GM23338 (cell line): Measurements from ENCODE around the gene CTNNBIP1. TPM values are rescaled to one million over a fixed set of nuclear protein-coding genes. Genes with fewer than 3 reads are reported as not detected.

Source experiments
- ATAC-seq: fragments of 200-7000 bp; cut with Tn5 transposase; 3 replicates; pipeline ENCODE4 v1.9.1; 2020
- DNase-seq: peaks from one replicate; pipeline ENCODE4 v3.0.0-alpha.2; 2015; ENCODE audit warnings: low spot score
- H2AFZ ChIP-seq: fragments of 200-600 bp; sonication (generic); 2 replicates; pipeline ENCODE4 v1.8.0; 2016; ENCODE audit warnings: antibody characterized with exemption, mild to moderate bottlenecking, moderate library complexity
- H3F3A ChIP-seq: fragments of 200-600 bp; sonication (generic); replicated peaks from 2 replicates; pipeline ENCODE4 v1.8.0; 2017; ENCODE audit warnings: antibody characterized with exemption, mixed run types, low read depth
- H3K27ac ChIP-seq: fragments of 200-600 bp; sonication (generic); 2 replicates; pipeline ENCODE4 v1.6.1; 2016; ENCODE audit warnings: low read depth
- H3K27me3 ChIP-seq: fragments of 200-600 bp; sonication (generic); 2 replicates; pipeline ENCODE4 v1.8.0; 2016; ENCODE audit warnings: mild to moderate bottlenecking, mixed run types, moderate library complexity; ENCODE audit not compliant: insufficient read depth
- H3K36me3 ChIP-seq: fragments of 200-600 bp; sonication (generic); 2 replicates; pipeline ENCODE4 v1.8.0; 2016; ENCODE audit warnings: mild to moderate bottlenecking; ENCODE audit not compliant: insufficient read depth
- H3K4me1 ChIP-seq: fragments of 200-600 bp; sonication (generic); 2 replicates; pipeline ENCODE4 v1.8.0; 2016; ENCODE audit warnings: mild to moderate bottlenecking, moderate library complexity; ENCODE audit not compliant: insufficient read depth
- H3K4me2 ChIP-seq: fragments of 200-600 bp; sonication (generic); 2 replicates; pipeline ENCODE4 v1.7.1; 2017; ENCODE audit warnings: mixed run types
- H3K4me3 ChIP-seq: fragments of 200-600 bp; sonication (generic); 2 replicates; pipeline ENCODE4 v1.6.1; 2016; ENCODE audit warnings: mixed run types
- H3K79me2 ChIP-seq: fragments of 200-600 bp; sonication (generic); replicated peaks from 2 replicates; pipeline ENCODE4 v1.8.0; 2017; ENCODE audit warnings: mild to moderate bottlenecking; ENCODE audit not compliant: insufficient read depth
- H3K9me2 ChIP-seq: fragments of 200-600 bp; sonication (generic); 2 replicates; pipeline ENCODE4 v1.8.0; 2017; ENCODE audit not compliant: insufficient read depth
- H4K20me1 ChIP-seq: fragments of 200-600 bp; sonication (generic); replicated peaks from 2 replicates; pipeline ENCODE4 v1.8.0; 2017; ENCODE audit warnings: mild to moderate bottlenecking; ENCODE audit not compliant: insufficient read depth
- H3K27ac Mint-ChIP-seq: 2 replicates; pipeline ENCODE4 v1.8.0; 2020; ENCODE audit warnings: inconsistent platforms, mild to moderate bottlenecking, moderate library complexity, mixed read lengths
- H3K27me3 Mint-ChIP-seq: 3 replicates; pipeline ENCODE4 v1.8.0; 2022; ENCODE audit warnings: low read depth, mild to moderate bottlenecking, moderate library complexity, mixed read lengths, inconsistent platforms; ENCODE audit not compliant: insufficient read depth, poor library complexity
- H3K36me3 Mint-ChIP-seq: 3 replicates; pipeline ENCODE4 v1.8.0; 2021; ENCODE audit warnings: low read depth, mild to moderate bottlenecking, inconsistent platforms, moderate library complexity, mixed read lengths
- H3K4me1 Mint-ChIP-seq: 3 replicates; pipeline ENCODE4 v1.8.0; 2020; ENCODE audit warnings: mild to moderate bottlenecking, inconsistent platforms, mixed read lengths
- H3K4me3 Mint-ChIP-seq: 3 replicates; pipeline ENCODE4 v1.8.0; 2021; ENCODE audit warnings: moderate library complexity, mild to moderate bottlenecking, inconsistent platforms, mixed read lengths
- H3K9me3 Mint-ChIP-seq: 3 replicates; pipeline ENCODE4 v1.8.0; 2020; ENCODE audit warnings: moderate library complexity, mild to moderate bottlenecking, inconsistent platforms, mixed read lengths
- CREB1 ChIP-seq: fragments of 250-450 bp; sonication (Bioruptor Pico); IDR thresholded peaks from 2 replicates; pipeline ENCODE4 v1.5.0; 2020; ENCODE audit warnings: low read depth, mild to moderate bottlenecking, moderate library complexity
- EZH2 ChIP-seq: fragments of 200-600 bp; sonication (generic); IDR thresholded peaks from one replicate; pipeline ENCODE4 v1.8.0; 2017; ENCODE audit warnings: antibody characterized with exemption, mild to moderate bottlenecking, low read depth; ENCODE audit not compliant: unreplicated experiment
- EZH2phosphoT487 ChIP-seq: fragments of 200-600 bp; sonication (generic); IDR thresholded peaks from one replicate; pipeline ENCODE4 v1.8.1; 2018; ENCODE audit warnings: antibody characterized with exemption; ENCODE audit not compliant: unreplicated experiment
- POLR2AphosphoS5 ChIP-seq: IDR thresholded peaks from 2 replicates; pipeline ENCODE4 v1.6.1; 2016; ENCODE audit warnings: antibody characterized with exemption, low read depth
- ZNF331 ChIP-seq: fragments of 250-450 bp; sonication (Bioruptor Pico); IDR thresholded peaks from 2 replicates; pipeline ENCODE4 v1.5.0; 2020; ENCODE audit warnings: low read depth, mild to moderate bottlenecking, moderate library complexity
- polyA plus RNA-seq: library from polyadenylated mRNA; unstranded; fragments of >200 nt; fragmentation: Nextera tagmentation; extraction: Ambion mirVana; gene quantifications from 2 replicates; pipeline ENCODE4 v1.2.1, GENCODE V29; 2016
- total RNA-seq: library from RNA; depleted of rRNA; stranded (reverse); fragments of >200 nt; shearing (Covaris generic); gene quantifications from 2 replicates; pipeline ENCODE4 v1.2.3, GENCODE V29; 2014
- TF ChIP-seq, protein P1 (sequence below): fragments of 250-450 bp; sonication (Bioruptor Pico); IDR thresholded peaks from 2 replicates; pipeline ENCODE4 v1.5.0; 2020; ENCODE audit warnings: mild to moderate bottlenecking, moderate library complexity
- TF ChIP-seq, protein P2 (sequence below): IDR thresholded peaks from 2 replicates; pipeline ENCODE4 v1.6.1; 2016; ENCODE audit warnings: antibody characterized with exemption

The CTNNBIP1 gene
- total and polyA plus RNA-seq, 2 experiments from 2014 or later, result 30.3 to 55.1 TPM

DNA sequence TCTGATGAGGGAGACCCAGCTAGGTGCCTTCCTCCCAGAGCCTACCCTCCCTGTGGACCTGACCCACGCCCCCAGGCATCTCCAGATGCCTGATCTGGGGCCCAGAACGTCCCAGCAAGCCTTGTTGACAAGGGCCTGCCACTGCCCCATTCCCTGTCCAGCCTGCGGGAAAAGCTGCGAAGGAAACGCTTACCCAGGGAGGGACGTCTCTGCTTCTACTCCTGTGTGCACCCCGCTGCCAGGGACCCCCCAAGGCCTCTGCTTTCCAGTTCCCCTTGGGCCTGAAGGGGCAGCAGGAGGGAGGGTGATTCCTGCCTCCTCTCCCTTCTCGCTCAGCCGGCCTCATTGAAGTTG lies 74.7 kb downstream of the CTNNBIP1 start (continued):
- TF ChIP-seq, protein P1, sequence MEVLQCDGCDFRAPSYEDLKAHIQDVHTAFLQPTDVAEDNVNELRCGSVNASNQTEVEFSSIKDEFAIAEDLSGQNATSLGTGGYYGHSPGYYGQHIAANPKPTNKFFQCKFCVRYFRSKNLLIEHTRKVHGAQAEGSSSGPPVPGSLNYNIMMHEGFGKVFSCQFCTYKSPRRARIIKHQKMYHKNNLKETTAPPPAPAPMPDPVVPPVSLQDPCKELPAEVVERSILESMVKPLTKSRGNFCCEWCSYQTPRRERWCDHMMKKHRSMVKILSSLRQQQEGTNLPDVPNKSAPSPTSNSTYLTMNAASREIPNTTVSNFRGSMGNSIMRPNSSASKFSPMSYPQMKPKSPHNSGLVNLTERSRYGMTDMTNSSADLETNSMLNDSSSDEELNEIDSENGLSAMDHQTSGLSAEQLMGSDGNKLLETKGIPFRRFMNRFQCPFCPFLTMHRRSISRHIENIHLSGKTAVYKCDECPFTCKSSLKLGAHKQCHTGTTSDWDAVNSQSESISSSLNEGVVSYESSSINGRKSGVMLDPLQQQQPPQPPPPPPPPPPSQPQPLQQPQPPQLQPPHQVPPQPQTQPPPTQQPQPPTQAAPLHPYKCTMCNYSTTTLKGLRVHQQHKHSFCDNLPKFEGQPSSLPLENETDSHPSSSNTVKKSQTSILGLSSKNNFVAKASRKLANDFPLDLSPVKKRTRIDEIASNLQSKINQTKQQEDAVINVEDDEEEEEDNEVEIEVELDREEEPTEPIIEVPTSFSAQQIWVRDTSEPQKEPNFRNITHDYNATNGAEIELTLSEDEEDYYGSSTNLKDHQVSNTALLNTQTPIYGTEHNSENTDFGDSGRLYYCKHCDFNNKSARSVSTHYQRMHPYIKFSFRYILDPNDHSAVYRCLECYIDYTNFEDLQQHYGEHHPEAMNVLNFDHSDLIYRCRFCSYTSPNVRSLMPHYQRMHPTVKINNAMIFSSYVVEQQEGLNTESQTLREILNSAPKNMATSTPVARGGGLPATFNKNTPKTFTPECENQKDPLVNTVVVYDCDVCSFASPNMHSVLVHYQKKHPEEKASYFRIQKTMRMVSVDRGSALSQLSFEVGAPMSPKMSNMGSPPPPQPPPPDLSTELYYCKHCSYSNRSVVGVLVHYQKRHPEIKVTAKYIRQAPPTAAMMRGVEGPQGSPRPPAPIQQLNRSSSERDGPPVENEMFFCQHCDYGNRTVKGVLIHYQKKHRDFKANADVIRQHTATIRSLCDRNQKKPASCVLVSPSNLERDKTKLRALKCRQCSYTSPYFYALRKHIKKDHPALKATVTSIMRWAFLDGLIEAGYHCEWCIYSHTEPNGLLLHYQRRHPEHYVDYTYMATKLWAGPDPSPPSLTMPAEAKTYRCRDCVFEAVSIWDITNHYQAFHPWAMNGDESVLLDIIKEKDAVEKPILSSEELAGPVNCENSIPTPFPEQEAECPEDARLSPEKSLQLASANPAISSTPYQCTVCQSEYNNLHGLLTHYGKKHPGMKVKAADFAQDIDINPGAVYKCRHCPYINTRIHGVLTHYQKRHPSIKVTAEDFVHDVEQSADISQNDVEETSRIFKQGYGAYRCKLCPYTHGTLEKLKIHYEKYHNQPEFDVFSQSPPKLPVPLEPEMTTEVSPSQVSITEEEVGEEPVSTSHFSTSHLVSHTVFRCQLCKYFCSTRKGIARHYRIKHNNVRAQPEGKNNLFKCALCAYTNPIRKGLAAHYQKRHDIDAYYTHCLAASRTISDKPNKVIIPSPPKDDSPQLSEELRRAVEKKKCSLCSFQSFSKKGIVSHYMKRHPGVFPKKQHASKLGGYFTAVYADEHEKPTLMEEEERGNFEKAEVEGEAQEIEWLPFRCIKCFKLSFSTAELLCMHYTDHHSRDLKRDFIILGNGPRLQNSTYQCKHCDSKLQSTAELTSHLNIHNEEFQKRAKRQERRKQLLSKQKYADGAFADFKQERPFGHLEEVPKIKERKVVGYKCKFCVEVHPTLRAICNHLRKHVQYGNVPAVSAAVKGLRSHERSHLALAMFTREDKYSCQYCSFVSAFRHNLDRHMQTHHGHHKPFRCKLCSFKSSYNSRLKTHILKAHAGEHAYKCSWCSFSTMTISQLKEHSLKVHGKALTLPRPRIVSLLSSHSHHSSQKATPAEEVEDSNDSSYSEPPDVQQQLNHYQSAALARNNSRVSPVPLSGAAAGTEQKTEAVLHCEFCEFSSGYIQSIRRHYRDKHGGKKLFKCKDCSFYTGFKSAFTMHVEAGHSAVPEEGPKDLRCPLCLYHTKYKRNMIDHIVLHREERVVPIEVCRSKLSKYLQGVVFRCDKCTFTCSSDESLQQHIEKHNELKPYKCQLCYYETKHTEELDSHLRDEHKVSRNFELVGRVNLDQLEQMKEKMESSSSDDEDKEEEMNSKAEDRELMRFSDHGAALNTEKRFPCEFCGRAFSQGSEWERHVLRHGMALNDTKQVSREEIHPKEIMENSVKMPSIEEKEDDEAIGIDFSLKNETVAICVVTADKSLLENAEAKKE, result no peak
- TF ChIP-seq POLR2AphosphoS5 (no peak), ZNF331 (CRISPR knock-in tag) (no peak), EZH2 (no peak)
- TF ChIP-seq, protein P2, sequence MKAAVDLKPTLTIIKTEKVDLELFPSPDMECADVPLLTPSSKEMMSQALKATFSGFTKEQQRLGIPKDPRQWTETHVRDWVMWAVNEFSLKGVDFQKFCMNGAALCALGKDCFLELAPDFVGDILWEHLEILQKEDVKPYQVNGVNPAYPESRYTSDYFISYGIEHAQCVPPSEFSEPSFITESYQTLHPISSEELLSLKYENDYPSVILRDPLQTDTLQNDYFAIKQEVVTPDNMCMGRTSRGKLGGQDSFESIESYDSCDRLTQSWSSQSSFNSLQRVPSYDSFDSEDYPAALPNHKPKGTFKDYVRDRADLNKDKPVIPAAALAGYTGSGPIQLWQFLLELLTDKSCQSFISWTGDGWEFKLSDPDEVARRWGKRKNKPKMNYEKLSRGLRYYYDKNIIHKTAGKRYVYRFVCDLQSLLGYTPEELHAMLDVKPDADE, result no peak

DNA sequence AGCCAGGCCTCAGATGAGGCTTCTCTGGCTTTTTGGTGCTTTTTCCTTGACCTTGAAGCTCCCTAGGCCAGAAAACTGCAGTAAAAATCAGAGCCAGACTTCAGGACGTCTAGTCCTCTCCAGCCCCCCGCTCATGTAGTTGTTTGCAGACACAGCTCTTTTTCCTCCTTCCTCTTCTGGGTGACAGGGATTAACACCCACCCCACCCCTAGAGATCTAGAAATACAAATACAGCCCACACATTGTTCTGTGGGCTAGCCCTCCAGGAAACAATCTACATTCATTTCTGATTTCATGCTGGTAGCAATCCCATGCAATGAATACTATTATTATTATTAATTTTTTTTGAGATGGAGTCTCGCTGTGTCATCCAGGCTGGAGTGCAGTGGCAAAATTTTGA lies 76.4 kb downstream of the CTNNBIP1 start:
- H3K27ac Mint-ChIP-seq, result no peak overlapping the region
- no peak overlapping the region for H3K4me2 ChIP-seq
- no peak overlapping the region for H3K27ac ChIP-seq
- no peaks in the 10 kb centered on the region for H3K79me2 ChIP-seq
- peaks cover 13% of the 10 kb centered on the region for H3K27me3 Mint-ChIP-seq
- H3F3A ChIP-seq, result 0 out of 2 replicates have a peak, but pooled peaks cover 3% of the 10 kb centered on the region
- no peaks in the 10 kb centered on the region for H3K9me2 ChIP-seq
- peaks cover 7% of the 10 kb centered on the region; the same call in 1 of the 2 replicates for H3K4me1 ChIP-seq
- H3K4me1 Mint-ChIP-seq, result peaks cover 13% of the 10 kb centered on the region
- no peaks in the 10 kb centered on the region; the same call in 2 of the 3 replicates for H3K36me3 Mint-ChIP-seq
- no peaks in the 10 kb centered on the region for H3K27me3 ChIP-seq
- no peak overlapping the region for H2AFZ ChIP-seq
- ATAC-seq (no peak), DNase-seq (no peak)
- H3K4me3 ChIP-seq, result no peak overlapping the region
- H3K4me3 Mint-ChIP-seq, result no peak overlapping the region
- H3K36me3 ChIP-seq, result no peaks in the 10 kb centered on the region
- no peaks in the 10 kb centered on the region for H4K20me1 ChIP-seq
- TF ChIP-seq, protein P1, result no peak
- TF ChIP-seq EZH2phosphoT487 (no peak), EZH2 (no peak), CREB1 (no peak), ZNF331 (CRISPR knock-in tag) (no peak)
- no peaks in the 10 kb centered on the region; the same call in 2 of the 3 replicates for H3K9me3 Mint-ChIP-seq
